Activated CD4-positive, alpha-beta T cell treated with anti-CD3 and anti-CD28 coated beads for 24 hours (primary cell): ENCODE results near the gene ADCYAP1.

Source experiments
- DNase-seq, 2 donors: peaks; one replicate each; pipeline ENCODE4 v3.0.0-alpha.2; 2020; ENCODE audit warnings: low read depth in 2 of 2

The ADCYAP1 gene

DNA sequence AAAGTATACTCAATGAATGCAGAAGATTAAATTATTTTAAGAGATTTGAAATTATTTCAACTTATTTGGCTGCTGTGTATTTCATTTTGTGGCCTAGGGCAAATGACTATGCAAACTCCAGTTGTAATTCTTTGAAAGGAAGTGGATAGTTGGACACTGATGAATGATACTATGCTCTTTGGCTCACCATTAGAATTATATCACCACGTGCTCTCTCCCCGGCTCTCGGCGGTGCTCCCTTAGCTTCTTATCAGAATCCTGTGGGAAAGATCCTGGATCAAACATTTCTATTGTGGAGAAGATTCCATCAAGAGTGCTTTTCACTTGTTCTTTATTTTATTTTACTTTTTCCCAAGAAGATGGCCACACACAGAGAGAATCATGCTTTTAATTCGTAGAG, 55.2 kb downstream of the ADCYAP1 start:
- DNase-seq: no peak
